ENCODE measurements around the gene LPCAT4.
"Not testable (repeated sequence)": the region's sequence is repeated elsewhere in the genome, so short reads cannot be mapped to it uniquely, and the experiment has no call there.

LPCAT4 gene

DNA sequence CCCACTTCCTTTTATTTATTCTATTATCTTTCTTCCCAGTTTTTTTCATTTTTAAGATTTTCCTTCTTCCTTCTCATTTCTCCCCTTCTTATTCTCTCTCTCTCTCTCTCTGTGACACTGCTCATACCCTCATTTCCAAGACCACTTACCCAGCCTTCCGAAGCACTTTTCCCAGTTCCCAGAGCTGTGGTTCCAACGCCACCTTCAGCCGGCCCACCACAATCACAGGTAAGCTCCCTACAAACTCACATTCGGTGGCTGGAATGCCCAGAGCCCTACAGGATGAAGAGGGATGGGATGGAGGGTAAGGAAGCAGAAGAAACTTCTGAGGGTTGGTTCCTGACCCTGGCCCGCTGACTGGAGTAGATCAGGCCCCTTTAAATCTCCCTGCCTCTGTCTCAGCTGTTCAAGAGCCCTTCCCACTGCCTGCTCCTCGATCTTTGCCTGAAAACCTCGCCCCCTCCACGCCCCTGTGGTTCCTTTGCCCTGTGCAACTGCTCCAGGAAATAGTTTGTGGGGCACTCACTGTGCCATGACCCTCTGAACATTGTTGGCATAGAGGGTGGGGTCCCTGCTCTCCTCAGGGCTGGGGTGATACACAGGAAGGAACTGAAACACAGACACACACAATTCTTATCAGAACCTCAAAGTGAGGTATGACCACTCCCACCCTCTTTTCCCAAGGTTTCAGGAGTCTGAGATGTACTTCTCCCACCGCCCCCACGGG is 4.8 kb downstream of the LPCAT4 start:
- DNase-seq: no peak

DNA sequence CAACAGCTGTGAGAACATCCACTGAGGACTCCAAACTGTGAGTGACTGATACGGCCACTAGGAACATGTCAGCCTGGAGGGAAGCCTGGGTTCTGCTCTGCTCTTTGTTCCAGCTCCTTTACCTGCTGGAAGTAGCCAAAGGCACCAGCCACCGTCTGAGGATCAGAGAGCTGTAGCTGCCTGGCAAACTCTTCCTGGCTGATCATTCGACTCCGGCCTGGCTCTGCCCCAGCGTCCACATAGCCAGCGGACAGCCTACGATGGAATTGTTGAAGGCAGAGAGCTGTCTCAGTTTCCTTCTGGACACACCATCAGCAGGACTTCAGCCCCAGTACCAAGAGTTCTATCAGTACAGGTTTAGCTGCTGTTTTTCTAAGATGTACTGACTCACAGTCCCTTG is 5.7 kb downstream of the LPCAT4 start:
- DNase-seq: no peak

DNA sequence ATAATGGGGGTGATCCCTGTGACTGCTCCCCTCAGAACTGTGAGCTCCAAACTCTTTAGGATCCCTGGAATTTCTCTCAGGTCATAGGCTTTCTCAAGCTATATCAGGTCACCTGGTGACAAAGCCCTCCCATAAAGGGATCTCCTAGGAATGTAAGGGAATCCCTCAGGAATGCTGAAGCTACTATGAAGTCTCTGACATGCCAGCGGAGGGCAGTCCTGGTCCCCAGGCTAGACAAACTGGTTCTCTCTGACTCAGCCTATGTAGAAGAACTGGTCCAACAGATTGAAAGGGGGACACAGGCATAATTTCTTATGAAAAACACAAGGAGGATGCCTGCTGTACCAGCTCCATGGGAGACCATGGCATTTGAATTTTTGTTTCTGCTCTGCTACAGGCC is 6.7 kb downstream of the LPCAT4 start:
- DNase-seq: no peak

DNA sequence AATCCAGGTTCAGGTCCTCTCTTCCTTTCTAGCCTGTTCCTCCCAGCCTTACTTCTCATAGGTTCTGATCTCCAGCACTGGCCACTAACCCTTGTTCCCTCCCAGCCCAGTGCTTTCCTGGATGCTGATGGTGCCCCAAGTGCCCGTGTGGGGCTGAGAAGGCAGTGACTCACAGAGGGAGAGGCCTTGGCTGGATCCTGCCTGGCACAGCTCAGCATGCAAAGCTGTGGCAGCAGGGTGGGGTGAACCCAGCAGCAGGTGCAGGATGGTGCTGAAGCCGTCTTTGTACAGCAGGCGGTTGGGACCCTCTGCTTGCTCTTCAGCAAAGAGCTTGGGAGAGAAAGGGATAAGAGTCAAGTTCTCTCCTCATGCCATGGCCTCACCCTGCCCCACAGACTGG is 7.6 kb downstream of the LPCAT4 start:
- DNase-seq: no peak

DNA sequence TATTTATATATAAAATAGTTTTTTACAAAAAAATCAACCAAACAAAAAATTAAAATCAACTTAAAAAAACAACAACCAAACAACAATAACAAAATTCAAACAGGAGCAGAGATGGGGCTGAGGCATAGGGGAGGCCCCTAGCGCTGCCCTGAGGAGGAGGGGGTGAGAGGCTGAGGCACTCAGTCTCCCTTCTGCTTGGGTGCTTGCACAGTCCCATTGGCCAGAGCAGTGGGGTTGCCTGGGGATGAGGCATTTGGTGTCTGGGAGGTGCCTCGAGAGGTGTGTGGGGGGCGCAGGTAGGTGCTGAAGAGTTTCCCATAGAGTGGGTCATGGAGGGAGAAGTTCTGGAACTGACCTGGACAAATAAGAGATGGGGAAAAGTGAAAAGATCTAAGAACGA is 8.0 kb downstream of the LPCAT4 start:
- no peak for DNase-seq

DNA sequence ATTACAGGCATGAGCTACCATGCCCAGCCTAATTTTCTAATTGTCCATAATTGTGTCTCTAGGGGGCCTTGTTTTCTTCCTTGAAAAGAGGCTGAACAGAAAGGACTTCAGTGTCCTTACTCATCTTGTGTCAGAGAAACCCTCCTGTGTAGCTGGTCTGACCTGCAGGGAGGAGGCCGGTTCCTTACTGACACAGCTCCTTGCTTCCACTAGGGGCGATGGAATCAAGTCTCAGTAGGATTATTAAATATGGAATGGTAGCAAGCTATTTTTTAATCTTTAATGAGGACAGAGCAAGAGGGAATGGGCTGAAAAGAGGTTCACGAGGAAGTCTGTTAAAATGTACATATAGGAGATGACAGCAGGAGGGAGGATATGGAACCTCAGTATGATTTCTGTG is 8.6 kb downstream of the LPCAT4 start:
- DNase-seq: no peak

DNA sequence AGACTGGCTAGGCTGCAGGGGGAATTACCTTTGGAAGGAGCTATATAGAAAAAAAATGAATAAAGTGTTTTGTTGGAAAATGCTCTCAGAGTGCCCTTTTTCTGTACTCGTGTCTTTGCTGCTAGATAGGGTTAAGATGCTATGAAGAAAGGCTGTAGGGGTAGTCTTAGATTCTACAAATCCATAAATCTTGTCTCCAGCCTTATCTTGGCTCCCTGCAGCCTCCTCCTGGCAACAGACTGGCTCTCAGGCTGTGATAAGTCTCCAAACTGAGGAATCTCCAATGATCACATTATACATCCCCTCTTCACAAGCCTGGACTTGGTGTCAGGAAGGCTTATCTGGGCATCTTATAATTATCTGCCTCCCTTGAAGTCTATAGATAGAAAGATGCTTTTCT is 9.3 kb downstream of the LPCAT4 start:
- no peak for DNase-seq

DNA sequence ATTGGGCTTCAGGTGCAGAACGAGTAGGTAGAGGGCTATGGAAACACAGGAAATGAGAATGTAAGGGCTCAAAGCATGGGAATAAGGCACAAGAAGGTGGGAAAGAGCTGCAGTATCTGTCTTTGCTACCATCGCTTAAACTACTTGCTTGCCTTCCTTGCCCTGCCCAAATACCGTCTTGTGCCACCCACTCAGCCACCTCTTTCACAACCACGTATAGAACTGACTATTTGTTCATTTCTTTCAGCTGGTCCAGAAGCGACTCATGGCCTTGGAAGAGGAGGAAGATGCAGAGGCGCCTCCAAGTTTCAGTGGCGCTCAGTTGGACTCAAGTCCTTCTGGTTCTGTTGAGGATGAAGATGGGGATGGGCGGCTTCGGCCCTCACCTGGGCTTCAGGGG is 11.8 kb downstream of the LPCAT4 start:
- DNase-seq: no peak

DNA sequence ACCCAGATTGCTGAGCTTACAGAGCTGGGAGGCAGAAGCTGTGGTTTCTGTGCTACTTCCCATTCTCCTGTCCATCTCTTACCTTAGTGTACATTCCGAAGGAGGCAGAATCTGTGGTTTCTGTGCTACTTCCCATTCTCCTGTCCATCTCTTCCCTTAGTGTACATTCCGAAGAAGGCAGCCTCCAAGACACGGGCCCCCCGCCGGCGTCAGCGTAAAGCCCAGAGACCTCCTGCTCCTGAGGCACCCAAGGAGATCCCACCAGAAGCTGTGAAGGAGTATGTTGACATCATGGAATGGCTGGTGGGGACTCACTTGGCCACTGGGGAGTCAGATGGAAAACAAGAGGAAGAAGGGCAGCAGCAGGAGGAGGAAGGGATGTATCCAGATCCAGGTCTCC is 12.7 kb downstream of the LPCAT4 start:
- no peak for DNase-seq

DNA sequence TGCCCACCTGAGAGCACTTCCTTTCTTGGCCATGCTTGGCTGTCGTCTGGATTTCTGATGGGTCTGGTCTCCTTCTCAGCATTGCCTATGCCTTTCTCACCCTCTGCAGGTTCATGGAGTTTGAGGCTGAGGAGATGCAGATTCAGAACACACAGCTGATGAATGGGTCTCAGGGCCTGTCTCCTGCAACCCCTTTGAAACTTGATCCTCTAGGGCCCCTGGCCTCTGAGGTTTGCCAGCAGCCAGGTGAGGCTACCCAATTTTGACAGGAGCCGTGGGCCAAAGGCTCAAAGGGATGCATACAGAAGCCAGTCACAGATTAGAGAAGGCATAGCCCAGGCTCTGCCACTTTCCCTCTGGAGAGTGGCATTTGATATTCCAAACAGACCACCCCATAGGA is 13.4 kb downstream of the LPCAT4 start:
- no peak for DNase-seq

DNA sequence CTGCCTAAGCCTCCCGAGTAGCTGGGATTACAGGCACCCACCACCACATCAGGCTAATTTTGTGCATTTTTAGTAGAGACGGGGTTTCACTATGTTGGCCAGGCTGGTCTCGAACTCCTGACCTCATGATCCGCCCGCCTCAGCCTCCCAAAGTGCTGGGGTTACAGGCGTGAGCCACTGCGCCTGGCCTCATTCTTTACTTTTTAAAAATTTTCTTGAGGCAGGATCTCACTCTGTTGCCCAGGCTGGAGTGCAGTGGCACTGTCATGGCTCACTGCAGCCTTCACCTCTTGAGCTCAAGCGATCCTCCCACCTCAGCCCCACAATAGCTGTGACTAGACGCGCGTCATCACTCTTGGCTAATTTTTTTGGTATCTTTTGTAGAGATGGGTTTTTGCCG is 14.0 kb downstream of the LPCAT4 start:
- not testable (repeated sequence) for DNase-seq

DNA sequence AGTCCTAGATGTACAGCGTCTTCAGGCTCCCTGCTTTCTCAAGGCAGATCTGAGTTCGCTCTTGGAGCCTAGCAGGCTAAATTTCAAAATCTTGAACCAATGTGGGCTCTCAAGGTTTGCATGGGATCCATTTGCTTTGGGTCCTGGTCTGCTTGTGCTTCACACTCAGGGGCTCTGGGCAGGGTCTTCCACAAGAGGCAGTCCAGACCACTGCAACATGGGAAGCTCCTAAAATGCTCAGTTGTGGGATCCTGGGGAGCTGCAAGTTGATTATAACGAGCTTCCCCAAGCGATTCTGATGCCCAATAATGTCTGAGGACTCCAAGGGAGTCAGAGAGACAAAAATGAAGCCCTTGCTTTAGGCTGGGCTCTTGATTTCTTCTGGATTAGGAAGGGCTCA is 17.2 kb downstream of the LPCAT4 start:
- DNase-seq: no peak

DNA sequence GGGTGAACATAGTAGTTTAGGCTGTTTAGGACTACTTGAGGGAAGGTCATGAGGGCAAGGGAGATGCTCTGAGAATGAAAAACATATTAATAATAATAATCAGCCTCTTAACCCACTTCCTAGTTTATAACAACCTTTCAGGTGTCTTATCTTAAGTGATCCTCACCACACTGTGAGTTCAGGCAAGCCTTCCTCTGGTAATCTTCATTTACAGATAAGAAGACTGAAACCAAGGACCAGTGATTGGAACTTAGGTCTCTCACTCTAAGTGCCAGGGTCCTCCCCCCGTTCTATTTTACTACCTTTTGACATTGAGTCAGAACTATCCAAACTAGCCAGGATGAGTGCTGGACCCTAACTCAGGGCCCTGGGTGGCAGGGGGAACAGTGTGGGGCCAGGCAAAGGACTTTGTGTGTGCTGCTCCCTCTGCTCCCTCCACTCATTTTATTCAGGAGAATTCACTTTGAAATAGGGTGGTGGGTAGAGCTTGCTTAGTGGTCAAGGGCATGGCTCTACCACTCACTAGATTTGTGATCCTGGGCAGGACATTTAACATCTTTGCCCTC is 18.2 kb downstream of the LPCAT4 start:
- peak; percentile 3 for DNase-seq

DNA sequence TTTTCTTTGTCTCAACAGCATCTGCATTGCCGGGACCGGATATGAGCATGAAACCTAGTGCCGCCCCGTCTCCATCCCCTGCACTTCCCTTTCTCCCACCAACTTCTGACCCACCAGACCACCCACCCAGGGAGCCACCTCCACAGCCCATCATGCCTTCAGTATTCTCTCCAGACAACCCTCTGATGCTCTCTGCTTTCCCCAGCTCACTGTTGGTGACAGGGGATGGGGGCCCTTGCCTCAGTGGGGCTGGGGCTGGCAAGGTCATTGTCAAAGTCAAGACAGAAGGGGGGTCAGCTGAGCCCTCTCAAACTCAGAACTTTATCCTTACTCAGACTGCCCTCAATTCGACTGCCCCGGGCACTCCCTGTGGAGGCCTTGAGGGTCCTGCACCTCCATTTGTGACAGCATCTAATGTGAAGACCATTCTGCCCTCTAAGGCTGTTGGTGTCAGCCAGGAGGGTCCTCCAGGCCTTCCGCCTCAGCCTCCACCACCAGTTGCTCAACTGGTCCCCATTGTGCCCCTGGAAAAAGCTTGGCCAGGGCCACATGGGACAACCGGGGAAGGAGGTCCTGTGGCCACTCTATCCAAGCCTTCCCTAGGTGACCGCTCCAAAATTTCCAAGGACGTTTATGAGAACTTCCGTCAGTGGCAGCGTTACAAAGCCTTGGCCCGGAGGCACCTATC is 18.9 kb downstream of the LPCAT4 start:
- peak; percentile 49 for DNase-seq

DNA sequence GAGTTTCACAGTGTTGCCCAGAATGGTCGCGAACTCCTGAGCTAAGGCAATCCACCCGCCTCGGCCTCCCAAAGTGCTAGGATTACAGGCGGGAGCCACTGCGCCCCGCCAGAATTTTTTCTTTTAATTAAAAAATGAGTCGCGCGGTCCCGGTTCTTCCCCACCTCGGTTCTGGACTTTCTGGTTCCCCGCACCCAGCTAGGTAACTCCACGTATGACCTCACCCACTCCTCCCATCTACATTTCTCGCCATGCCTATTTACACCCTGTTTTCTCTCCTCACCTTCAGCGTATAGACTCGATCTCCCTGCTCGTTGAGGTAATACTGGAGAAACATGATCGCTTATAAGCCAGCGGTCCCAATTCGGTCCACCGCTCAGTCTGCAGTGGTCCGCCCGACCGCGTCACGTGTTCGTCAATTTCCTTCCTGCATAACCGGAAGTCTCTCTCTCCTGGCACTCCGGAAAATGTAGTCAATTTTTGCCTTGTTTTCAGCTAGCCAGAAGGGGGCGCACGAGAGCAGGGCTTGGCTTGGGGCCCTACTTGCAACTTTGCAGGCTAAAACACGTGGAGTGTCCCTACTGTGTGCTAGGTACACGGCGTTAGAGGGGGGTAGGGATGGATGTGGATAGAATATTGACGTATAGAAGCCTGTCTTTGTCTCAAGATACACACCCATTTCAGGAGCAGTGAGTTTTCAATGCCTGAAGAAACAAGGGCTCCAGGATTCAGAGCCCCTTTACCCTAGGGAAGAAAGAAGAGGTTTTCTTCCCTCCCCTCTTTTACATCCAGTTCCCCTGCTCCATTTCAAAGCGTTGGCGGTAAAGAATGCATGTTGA is 24.0 kb downstream of the LPCAT4 start, which contains the start of the genes NOP10 and NUTM1:
Gene NOP10, minus strand, starts transcription at position 400 of the 839 bp plus-strand sequence. Its CDS starts 63 bp downstream, at position 337.
Gene NUTM1, plus strand, starts transcription at position 579 of the 839 bp plus-strand sequence. CDS start 382 bp downstream, outside the sequence.
- peak; percentile 99 for DNase-seq

DNA sequence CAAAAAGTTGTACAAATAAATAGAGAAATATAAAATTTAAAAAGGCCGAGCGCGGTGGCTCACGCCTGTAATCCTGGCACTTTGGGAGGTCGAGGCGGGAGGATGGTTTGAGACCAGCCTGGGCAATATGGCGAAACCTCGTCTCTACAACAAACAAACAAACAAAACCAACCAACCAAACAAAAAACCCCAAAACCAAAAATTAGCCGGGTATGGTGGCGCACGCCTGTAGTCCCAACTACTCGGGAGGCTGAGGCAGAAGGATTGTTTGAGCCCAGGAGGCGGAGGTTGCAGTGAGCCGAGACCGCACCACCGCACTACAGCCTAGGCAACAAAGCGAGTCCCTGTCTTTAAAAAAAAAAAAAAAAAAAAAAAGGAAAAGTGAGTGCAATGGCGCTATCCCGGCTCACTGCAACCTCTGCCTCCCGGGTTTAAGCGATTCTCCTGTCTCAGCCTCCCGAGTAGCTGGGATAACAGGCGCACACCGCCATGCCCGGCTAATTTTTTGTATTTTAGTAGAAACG is 24.7 kb downstream of the LPCAT4 start:
- DNase-seq: not testable (repeated sequence)

DNA sequence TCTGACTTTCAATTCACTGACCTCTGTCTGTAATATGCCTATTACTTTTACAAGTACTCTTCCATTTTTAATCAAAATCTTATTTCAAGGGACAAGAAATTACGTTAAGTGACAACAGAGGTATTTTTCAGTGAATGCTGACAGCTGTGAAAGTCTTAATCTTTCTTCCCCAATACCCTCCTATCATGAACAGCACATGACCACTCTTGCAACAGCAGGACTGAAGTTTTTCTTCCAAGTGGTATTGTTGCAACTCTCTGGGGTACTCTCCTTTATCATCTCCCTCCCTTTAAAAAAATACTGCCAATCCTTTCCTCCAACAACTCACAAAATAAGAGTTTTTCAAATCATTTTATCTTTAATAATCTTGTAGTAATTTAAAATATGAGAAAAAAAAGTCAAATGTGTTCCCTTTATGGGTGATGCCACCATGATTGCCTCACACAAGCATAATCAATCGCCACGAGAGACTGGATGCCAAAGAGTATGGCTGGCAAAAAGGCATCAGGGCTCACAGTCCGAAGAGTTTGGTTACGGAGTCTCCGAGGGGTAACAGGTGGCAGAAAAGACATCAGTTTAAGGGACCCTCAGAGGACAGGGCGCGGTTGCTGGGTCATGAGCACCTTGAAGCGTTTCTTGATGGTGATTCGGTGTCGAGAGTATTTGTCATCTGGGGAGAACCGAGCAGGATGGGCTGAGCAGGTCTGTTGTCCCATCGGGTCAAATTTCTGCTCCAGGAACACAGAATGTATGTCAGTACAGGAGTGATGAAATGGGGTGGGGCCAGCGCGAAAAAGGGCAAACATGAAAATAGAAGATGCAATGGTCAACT is 25.4 kb downstream of the LPCAT4 start:
- DNase-seq: no peak

DNA sequence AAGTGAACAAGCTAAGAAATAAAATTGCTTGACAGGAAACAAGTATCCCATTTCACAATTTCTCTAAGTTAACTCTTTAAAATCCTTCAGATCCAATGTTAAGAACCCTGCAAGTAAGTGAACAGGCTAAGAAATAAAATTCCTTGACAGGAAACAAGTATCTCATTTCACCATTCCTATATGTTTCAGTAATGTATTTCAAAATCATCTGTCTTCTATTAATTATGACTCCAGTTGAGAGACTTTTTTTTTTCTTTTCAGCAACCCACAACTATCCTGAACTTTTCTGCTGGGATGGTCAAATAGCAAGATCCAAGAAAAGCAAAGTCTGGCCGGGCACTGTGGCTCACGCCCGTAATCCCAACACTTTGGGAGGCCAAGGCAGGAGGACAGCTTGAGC is 27.1 kb downstream of the LPCAT4 start:
- no peak for DNase-seq

DNA sequence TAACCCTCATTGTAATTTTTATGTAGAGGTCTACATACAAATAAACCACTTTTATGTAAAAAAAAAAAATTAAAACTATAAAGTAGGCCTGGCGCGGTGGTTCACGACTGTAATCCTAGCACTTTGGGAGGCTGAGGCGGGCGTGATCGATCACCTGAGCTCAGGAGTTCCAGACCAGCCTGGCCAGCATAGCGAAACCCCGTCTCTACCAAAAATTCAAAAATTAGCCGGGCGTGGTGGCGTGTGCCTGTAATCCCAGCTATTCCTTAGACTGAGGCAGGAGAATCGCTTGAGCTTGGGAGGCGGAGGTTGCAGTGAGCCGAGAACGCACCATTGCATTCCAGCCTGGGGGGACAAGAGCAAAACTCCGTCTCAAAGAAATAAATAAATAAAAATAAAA is 28.6 kb downstream of the LPCAT4 start:
- DNase-seq: no peak

DNA sequence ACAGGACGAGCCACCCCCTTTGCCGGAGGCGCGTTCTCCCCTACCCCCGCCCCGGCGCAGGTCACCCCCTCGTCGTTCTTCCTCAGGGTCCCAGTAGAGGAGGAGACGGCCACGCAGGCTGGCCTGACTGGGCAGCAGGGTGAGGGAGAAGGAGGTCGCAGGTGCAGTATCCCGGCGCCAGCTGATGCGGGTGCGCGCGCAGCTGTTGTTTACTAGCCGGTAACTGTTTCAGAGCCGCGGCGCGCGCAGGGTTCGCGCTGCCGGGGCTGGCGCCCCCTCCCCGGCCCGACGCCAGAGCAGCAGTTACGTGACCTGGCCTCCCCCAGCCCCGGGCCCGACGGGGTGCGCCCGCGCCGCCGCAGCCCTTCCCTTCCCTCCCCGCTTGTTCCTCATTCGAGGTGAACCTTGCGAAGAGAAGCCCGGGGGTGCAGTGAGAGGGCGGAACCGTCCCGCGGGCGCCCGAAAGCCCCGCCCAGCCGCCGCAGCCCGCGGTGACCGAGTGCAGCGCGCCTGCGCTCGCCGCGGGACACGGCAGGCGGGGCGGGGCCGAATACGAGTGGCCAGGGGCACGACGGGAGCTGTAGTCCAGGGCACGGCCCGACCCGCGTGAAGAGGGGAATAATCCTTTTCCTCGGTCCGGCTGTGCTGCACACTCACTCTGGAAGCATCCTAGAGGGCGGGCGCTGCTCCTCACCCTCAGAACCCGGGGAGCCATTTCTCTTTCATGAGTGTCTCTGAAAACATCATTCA is 29.3 kb downstream of the LPCAT4 start, which contains the start of gene SLC12A6:
Gene SLC12A6, minus strand, starts transcription at position 225 of the 750 bp plus-strand sequence. CDS start 1,101 bp downstream, outside the sequence.
- DNase-seq: peak; percentile 95

DNA sequence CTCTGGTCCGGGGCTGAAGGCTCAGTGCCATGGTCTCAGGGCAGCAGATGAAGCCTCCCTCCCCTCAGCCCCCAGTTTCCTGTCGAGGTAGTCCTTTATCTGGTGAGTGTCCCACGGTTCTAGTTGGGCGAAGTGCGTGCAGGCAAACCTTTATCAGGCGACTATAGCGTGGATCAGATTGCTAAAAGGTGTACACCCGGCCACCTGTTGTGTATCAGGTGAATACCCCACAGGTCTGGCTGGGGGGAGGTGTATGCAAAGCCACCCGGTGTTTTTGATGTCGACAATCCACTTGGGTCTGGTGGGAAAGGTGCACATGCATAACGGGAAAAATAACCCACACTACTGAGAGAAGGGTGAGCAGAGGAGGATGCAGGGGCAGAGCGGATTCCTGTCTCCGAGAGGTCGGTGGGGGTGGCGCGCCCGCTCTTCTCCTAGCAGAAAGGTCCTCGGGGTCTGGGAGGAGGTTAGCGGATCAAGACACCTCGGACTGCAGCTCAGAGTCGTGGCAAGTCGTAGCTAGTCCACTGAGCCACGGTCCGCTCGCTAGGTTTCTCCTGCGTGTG is 29.9 kb downstream of the LPCAT4 start:
- peak; percentile 73 for DNase-seq
